HepG2 (cell line): ENCODE data around the gene ZNF25. TPM values are rescaled to one million over a fixed set of nuclear protein-coding genes. Genes with fewer than 3 reads are reported as not detected.

Experiments used
- BCLAF1 ChIP-seq: fragments of 450-650 bp; IDR thresholded peaks from 2 replicates; pipeline ENCODE4 v1.6.1; 2017; ENCODE audit warnings: mild to moderate bottlenecking
- ELF1 ChIP-seq: sonication (generic); formaldehyde crosslinking; IDR thresholded peaks from 2 replicates; pipeline ENCODE4 v1.4.0; 2020; ENCODE audit warnings: missing genetic modification reagents
- FOXK1 ChIP-seq: sonication (generic); formaldehyde crosslinking; IDR thresholded peaks from 2 replicates; pipeline ENCODE4 v1.4.0; 2020; ENCODE audit warnings: low read depth, missing genetic modification reagents, borderline replicate concordance
- FOXP1 ChIP-seq, 2 experiments: fragments of 450-650 bp in 1 of 2; IDR thresholded peaks; 2 replicates each; pipeline ENCODE4 v1.6.1; 2017 to 2018; ENCODE audit warnings: antibody characterized with exemption in 1 of 2
- IRX3 ChIP-seq: sonication (generic); formaldehyde crosslinking; IDR thresholded peaks from 2 replicates; pipeline ENCODE4 v1.8.1; 2023; ENCODE audit warnings: mild to moderate bottlenecking, low read depth, missing genetic modification reagents, borderline replicate concordance
- MIER3 ChIP-seq: IDR thresholded peaks from 2 replicates; pipeline ENCODE4 v1.6.1; 2016; ENCODE audit warnings: missing compliant biosample characterization, borderline replicate concordance
- PHF21A ChIP-seq: sonication (generic); formaldehyde crosslinking; IDR thresholded peaks from 2 replicates; pipeline ENCODE4 v1.5.0; 2020; ENCODE audit warnings: mild to moderate bottlenecking, missing genetic modification reagents
- SKI ChIP-seq: fragments of 450-650 bp; IDR thresholded peaks from one replicate; pipeline ENCODE4 v1.6.1; 2018; ENCODE audit warnings: mild to moderate bottlenecking; ENCODE audit not compliant: partially characterized antibody
- SMARCC2 ChIP-seq: fragments of 450-650 bp; IDR thresholded peaks from 2 replicates; pipeline ENCODE4 v1.6.1; 2017; ENCODE audit warnings: antibody characterized with exemption, mild to moderate bottlenecking
- SOX13 ChIP-seq, 3 experiments: fragments of 450-650 bp in 1 of 3; sonication (generic) in 1 of 3; formaldehyde crosslinking in 1 of 3; IDR thresholded peaks in 2 of 3; conservative IDR thresholded peaks in 1 of 3; 2 replicates each; pipeline versions ENCODE4 v1.5.0 to v1.6.1; 2016 to 2020; ENCODE audit warnings: antibody characterized with exemption in 1 of 3, mild to moderate bottlenecking in 1 of 3, missing compliant biosample characterization in 1 of 3, missing genetic modification reagents in 1 of 3, moderate library complexity in 1 of 3
- SUZ12 ChIP-seq: fragments of 150-350 bp; IDR thresholded peaks from 2 replicates; pipeline ENCODE4 v1.6.1; 2014; ENCODE audit warnings: low read depth, low read length
- ZFYVE20 ChIP-seq: sonication (generic); formaldehyde crosslinking; IDR thresholded peaks from 2 replicates; pipeline ENCODE4 v1.8.0; 2023; ENCODE audit warnings: low read depth, mild to moderate bottlenecking, moderate library complexity, missing genetic modification reagents, borderline replicate concordance
- ZNF335 ChIP-seq: sonication (generic); formaldehyde crosslinking; IDR thresholded peaks from 2 replicates; pipeline ENCODE4 v1.4.0; 2020; ENCODE audit warnings: missing genetic modification reagents
- ZNF430 ChIP-seq: sonication (generic); formaldehyde crosslinking; IDR thresholded peaks from 2 replicates; pipeline ENCODE4 v1.9.0; 2021; ENCODE audit warnings: mild to moderate bottlenecking, missing genetic modification reagents
- polyA plus RNA-seq, 8 experiments: library from polyadenylated mRNA; depleted of rRNA in 3 of 8; stranded (reverse) in 7 of 8; unstranded in 1 of 8; fragments of >200 nt; fragmentation: Illumina TruSeq in 4 of 8; extraction: Trizol in 4 of 8; gene quantifications; 2 replicates each; pipeline versions ENCODE4 v1.2.1 to v1.2.3, GENCODE V29; 2011 to 2016; ENCODE audit warnings: low read depth in 4 of 8, missing spikeins in 1 of 8, mixed read lengths in 1 of 8; ENCODE audit not compliant: insufficient read depth in 1 of 8
- total RNA-seq, 5 experiments: library from RNA; depleted of rRNA; stranded (reverse); fragments of >200 nt; fragmentation: Illumina TruSeq; extraction: Trizol; gene quantifications; 2 replicates each; pipeline ENCODE4 v1.2.3, GENCODE V29; 2016; ENCODE audit warnings: low read depth in 1 of 5
- TF ChIP-seq, protein P1 (sequence below): sonication (generic); formaldehyde crosslinking; IDR thresholded peaks from 2 replicates; pipeline ENCODE4 v1.8.1; 2023; ENCODE audit warnings: mild to moderate bottlenecking, missing genetic modification reagents
- TF ChIP-seq, protein P2 (sequence below): sonication (generic); formaldehyde crosslinking; IDR thresholded peaks from 2 replicates; pipeline ENCODE4 v1.4.0; 2020; ENCODE audit warnings: missing genetic modification reagents, borderline replicate concordance
- TF ChIP-seq, protein P3 (sequence below): sonication (generic); formaldehyde crosslinking; conservative IDR thresholded peaks from 2 replicates; pipeline ENCODE4 v1.4.0; 2020; ENCODE audit warnings: missing genetic modification reagents

The ZNF25 gene
- total and polyA plus RNA-seq, 2 of the 13 experiments (the other 11 are each of a cell fraction or from before 2014, with no cell fraction given), result 1.4 to 1.5 TPM

- TF ChIP-seq, protein P1, sequence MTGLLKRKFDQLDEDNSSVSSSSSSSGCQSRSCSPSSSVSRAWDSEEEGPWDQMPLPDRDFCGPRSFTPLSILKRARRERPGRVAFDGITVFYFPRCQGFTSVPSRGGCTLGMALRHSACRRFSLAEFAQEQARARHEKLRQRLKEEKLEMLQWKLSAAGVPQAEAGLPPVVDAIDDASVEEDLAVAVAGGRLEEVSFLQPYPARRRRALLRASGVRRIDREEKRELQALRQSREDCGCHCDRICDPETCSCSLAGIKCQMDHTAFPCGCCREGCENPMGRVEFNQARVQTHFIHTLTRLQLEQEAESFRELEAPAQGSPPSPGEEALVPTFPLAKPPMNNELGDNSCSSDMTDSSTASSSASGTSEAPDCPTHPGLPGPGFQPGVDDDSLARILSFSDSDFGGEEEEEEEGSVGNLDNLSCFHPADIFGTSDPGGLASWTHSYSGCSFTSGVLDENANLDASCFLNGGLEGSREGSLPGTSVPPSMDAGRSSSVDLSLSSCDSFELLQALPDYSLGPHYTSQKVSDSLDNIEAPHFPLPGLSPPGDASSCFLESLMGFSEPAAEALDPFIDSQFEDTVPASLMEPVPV (CRISPR knock-in tag), result no peak
- peak; percentile 94 for TF ChIP-seq ELF1
- TF ChIP-seq IRX3 (CRISPR knock-in tag), result 0 out of 2 replicates have a peak, but pooled peaks have one; percentile 17
- TF ChIP-seq BCLAF1, result no peak
- peak; percentile 56; the same call in 1 of the 2 replicates for TF ChIP-seq MIER3
- peak; percentile 81 for TF ChIP-seq PHF21A (CRISPR knock-in tag)
- peak; percentile 10 for TF ChIP-seq SKI
- TF ChIP-seq ZFYVE20 (CRISPR knock-in tag), result no peak
- peak; percentile 32; the same call in 1 of the 2 replicates for TF ChIP-seq SOX13 (IDR thresholded peaks at IDR 0.05)
- 0 out of 4 replicates have a peak, but pooled peaks of 1 of the 2 experiments have one; percentile 4 for TF ChIP-seq SOX13 (CRISPR knock-in tag; conservative IDR thresholded peaks at IDR 0.05 in 1 of 2, IDR thresholded peaks at IDR 0.05 in 1 of 2)
- no peak for TF ChIP-seq SMARCC2
- TF ChIP-seq, protein P2, sequence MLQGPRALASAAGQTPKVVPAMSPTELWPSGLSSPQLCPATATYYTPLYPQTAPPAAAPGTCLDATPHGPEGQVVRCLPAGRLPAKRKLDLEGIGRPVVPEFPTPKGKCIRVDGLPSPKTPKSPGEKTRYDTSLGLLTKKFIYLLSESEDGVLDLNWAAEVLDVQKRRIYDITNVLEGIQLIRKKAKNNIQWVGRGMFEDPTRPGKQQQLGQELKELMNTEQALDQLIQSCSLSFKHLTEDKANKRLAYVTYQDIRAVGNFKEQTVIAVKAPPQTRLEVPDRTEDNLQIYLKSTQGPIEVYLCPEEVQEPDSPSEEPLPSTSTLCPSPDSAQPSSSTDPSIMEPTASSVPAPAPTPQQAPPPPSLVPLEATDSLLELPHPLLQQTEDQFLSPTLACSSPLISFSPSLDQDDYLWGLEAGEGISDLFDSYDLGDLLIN (CRISPR knock-in tag), result peak; percentile 65; the same call in 1 of the 2 replicates
- peak; percentile 90 for TF ChIP-seq ZNF335 (CRISPR knock-in tag)
- no peak for TF ChIP-seq FOXP1 (IDR thresholded peaks at IDR 0.05)
- 0 out of 2 replicates have a peak, but pooled peaks have one; percentile 6 for TF ChIP-seq FOXP1 (CRISPR knock-in tag; IDR thresholded peaks at IDR 0.05)
- TF ChIP-seq FOXK1 (CRISPR knock-in tag), result no peak; the same call in 1 of the 2 replicates
- TF ChIP-seq, protein P3, sequence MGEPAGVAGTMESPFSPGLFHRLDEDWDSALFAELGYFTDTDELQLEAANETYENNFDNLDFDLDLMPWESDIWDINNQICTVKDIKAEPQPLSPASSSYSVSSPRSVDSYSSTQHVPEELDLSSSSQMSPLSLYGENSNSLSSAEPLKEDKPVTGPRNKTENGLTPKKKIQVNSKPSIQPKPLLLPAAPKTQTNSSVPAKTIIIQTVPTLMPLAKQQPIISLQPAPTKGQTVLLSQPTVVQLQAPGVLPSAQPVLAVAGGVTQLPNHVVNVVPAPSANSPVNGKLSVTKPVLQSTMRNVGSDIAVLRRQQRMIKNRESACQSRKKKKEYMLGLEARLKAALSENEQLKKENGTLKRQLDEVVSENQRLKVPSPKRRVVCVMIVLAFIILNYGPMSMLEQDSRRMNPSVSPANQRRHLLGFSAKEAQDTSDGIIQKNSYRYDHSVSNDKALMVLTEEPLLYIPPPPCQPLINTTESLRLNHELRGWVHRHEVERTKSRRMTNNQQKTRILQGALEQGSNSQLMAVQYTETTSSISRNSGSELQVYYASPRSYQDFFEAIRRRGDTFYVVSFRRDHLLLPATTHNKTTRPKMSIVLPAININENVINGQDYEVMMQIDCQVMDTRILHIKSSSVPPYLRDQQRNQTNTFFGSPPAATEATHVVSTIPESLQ (CRISPR knock-in tag), result 0 out of 2 replicates have a peak, but pooled peaks have one; percentile 25
- peak; percentile 68 for TF ChIP-seq SUZ12
- TF ChIP-seq ZNF430 (CRISPR knock-in tag), result peak; percentile 74; the same call in 1 of the 2 replicates
These were observed 33.9 kb upstream of the ZNF25 start, which contains the start of gene ZNF33A (continued) for GRCh38 chr10:38010119-38010903.
